Measurements from ENCODE around the gene LEPROT.

DNA sequence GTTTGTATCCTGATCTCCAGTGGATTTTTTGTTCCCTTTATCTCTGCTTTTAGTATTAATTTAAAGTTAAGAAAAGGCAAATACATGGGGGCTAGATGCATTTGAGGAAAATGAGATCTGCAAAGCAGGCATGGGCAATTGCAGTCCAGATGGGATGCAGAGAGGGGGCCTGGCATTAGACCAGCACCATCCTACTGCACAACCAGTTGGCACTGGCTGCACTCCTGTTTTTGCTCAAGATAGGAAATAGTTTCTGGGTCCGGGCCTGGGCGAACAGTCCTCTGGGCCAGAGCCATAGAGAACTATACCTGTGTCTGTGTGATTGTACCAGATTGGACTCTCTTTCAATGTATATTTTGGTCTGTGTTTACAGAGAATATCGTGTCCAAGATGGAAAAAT lies 34.0 kb upstream of the LEPROT start:
- TF ChIP-seq, protein P1, sequence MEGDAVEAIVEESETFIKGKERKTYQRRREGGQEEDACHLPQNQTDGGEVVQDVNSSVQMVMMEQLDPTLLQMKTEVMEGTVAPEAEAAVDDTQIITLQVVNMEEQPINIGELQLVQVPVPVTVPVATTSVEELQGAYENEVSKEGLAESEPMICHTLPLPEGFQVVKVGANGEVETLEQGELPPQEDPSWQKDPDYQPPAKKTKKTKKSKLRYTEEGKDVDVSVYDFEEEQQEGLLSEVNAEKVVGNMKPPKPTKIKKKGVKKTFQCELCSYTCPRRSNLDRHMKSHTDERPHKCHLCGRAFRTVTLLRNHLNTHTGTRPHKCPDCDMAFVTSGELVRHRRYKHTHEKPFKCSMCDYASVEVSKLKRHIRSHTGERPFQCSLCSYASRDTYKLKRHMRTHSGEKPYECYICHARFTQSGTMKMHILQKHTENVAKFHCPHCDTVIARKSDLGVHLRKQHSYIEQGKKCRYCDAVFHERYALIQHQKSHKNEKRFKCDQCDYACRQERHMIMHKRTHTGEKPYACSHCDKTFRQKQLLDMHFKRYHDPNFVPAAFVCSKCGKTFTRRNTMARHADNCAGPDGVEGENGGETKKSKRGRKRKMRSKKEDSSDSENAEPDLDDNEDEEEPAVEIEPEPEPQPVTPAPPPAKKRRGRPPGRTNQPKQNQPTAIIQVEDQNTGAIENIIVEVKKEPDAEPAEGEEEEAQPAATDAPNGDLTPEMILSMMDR (IDR thresholded peaks at IDR 0.05; ENCODE audit: borderline replicate concordance, extremely low read depth, low read length, poor library complexity, severe bottlenecking), result no peak
- no peak for TF ChIP-seq EZH2 (IDR thresholded peaks at IDR 0.05; ENCODE audit: borderline replicate concordance, low read depth, low read length, severe bottlenecking)

All from DND-41 (cell line).